Colon (tissue), 2 donors: ENCODE results near the gene MRPL19.

Source experiments
- FAIRE-seq: peaks from 2 replicates; lab custom pipeline; 2012; peaks lifted over from hg19 to GRCh38; lab: Jason Lieb, UNC
- donor health status: control.
- donor health status: control.

Gene MRPL19

DNA sequence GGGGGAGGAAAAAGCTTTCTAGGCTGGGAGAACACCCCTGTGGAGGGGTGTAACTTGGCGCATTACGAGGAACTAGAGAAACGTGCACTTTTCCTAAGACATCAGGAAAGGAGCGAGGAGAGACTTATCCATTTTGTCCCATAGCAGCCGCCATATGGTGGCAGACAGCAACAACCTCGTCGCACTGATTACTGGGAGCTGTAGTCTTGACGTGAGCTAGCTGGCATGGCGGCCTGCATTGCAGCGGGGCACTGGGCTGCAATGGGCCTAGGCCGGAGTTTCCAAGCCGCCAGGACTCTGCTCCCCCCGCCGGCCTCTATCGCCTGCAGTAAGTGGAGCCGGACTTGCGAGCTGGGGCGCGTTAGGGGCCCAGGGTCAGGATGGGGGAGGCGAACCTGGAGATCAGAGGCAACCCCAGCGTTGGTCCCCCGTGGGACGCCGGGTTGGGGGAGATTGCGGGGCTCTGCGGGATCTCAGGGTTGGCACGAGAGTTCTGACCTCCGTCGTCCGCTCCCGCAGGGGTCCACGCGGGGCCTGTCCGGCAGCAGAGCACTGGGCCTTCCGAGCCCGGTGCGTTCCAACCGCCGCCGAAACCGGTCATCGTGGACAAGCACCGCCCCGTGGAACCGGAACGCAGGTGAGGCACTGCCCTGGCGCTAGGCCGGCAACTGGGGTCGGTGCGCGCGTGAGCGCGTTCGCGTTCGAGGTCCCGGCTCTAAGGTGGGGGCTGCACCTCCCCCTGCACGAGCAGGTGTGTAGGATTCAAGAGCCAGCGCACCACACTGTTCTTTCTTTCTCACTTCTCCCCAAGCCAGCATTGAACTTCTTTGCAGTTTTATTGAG, at the start of gene MRPL19:
MRPL19 (plus strand) TSS at position 201 of the 843 bp plus-strand sequence; CDS start at position 226, 25 bp downstream.
- no peak for FAIRE-seq

DNA sequence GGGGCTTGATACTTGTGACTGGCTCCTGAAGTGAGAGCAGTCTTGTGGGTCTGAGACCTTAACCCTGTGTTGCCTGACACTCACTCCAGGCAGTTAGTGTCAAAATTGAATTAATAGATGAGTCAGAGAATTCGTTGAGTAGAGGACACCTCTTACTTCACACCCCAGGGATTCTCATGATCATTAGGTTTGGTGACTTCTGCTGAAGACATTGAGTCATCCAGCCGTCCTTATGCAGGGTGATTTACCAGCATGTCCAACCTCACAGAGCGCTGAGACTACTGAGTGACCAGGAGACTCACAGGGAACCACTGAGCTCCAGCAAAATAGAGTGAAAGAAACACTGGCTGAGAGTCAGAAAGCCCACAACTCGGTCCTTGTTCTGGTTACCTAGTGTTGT, 49.8 kb upstream of the MRPL19 start:
- no peak for FAIRE-seq

DNA sequence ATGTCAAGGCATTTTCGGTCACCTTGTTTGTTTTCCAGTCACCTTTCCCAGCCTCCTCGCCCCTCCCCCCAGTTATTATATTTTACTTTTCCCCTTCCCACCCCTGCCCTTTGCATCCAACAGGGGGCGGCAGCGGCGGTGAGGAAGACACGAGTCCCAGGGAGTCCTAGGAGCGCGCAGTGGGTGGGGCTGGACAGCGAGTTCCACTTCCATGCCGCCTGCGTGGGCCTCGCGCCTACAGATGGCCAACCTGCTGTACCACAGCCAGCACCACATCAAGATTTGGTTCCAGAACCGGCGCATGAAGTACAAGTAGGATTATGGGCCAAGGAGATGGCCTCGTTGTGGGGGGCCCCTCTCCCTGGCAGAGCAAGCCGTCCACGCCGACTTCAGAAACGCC, 48.6 kb upstream of the MRPL19 start:
- no peak for FAIRE-seq

DNA sequence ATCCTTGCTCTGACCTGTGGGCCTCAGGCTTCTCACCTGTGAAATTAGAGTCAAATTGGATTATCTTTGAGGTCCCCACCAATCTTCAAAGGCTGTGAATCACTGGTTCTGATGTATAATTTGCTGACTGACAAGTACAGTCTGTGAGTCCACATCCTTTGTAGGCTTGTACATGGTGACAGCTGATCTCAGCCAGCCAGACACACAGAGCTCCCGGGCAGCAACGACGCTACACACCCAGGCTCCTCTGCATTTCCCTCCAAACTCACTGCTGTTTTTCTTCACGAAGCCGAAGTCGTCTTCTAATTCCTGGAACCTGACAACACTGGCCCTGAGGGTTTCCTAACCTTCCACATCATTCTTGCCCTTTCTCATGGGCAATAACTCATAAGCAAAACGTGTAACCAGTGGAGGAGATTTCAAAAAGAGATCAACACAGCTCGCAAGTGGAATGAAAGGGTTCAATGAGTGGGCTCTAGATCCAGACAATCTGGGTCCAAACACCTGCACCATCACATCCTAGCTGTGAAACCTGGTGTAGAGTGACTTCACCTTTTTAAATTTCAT, 47.9 kb upstream of the MRPL19 start:
- FAIRE-seq: no peak

DNA sequence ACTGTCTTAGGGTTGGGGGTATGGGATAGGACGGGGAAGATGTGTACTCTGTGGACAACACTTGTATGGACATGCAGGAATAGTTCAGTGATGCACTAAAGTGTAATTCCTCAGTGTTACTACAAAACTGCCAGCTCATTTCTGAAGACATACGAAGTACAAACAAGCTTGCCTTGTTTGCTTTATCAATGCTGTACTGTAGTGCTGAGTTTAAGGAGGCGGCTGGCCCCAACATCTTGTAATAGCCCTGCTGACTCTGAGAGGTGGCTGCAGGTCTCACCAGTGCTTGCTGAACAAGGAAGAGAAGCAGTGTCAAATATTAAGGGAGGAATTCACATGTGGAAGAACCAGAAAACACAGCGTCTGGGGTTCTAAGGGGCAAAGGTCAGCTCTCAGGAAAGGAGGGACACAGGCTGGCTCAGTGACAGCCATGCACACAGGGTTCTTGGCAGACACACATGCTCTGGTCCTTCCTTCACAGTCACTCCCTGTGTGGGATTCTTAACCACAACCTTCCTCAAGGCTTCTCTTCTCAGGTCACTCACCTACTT, 46.0 kb upstream of the MRPL19 start:
- no peak for FAIRE-seq

DNA sequence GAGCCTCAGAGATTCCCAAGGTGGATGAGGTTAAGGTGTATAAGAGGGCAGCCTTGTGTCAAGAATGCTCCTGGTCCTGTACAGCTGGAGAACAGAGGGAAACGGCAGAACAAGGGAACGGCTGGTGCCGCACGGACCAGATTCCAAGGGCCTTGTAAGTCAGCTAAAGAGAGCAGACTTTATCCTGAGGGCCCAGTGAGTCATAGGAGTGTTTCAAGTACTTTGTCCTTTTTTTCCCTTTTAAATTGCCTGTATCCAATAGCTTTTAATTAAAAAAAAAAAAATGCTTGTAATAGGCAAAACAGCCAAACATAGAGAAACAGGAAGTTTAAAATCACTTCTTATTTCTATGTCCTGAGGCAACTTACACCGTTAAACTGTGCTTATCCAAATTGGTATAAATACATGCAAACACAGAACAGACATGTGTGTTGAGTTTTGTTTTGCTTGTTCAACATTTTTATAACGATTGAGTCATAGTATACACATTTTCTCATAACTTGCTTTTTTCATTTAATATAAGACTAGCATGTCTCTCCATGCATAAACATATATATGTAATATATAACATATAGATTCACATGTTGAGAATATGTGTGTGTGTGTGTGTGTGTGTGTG, 43.8 kb upstream of the MRPL19 start:
- FAIRE-seq: no peak

DNA sequence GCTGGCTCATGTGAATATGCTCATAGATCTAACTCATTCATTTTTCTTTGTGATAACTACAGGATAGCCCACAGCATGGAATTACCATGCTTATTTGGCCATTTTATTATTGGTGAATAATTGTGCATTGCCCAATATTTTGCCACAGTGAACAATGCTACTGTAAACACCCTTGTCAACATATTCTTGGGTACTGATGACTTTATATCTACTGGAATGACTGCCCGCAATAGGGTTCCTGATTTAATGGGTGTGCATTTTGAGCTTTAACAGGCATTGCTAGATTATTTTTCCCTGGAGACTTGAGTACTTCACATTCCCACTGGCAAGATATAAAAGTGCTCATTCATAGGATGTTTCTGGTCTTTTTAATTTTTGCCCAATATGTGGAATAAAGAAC, 43.1 kb upstream of the MRPL19 start:
- FAIRE-seq: no peak

DNA sequence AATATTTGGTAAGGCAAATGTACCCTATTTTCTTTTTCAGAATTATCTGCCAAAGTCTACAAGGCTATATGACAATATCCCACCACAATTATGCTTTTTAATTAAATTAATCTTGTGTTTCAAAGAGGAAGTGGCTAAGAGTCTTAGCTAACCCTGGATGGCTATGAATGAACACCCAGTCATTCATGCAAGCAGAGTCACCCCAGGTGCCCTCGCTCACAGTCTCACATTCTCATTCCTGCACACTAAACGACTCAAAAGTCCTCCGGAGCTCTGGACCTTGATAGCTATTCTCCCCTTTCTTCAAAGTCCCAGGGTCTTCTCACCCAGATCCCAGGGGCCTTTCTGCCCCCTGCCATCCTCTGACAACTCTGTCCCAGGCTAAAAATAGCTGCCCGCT, 42.1 kb upstream of the MRPL19 start:
- FAIRE-seq: no peak

DNA sequence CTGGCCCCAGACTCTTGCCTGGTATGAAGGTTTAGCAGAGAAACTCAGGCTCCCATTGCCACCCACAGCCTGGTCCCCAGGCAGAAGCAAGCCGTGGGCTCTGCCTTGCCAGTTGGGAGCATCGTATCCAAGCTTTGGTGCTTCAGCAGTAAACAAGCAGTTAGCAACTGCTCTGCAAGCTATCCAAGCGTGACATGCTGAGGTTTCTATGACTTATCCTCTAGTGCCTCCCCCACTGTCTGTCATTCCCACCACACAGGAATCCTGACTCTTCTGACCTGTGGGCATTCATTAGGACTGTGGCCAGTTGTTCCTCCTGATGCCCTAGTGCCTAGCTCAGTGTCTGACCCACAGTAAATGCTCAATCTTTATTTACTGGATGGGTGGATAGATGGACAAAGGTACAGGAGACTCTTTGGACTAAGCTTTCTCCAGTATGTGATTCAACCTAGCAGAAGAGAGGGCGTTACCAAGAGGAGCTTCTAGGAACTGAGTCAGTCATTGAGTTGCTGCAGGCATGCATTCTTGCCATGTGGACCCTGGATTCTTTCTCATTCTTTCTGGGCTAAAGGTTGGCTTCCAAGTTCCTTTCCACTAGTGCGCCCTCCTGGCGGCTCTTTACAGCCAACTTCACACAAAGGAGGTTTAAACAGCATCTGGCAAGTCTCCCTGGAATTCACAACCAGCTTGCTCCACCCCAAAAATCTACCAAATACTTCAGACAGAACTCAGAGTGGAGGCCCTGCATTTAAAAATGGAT, 40.6 kb upstream of the MRPL19 start:
- no peak for FAIRE-seq

DNA sequence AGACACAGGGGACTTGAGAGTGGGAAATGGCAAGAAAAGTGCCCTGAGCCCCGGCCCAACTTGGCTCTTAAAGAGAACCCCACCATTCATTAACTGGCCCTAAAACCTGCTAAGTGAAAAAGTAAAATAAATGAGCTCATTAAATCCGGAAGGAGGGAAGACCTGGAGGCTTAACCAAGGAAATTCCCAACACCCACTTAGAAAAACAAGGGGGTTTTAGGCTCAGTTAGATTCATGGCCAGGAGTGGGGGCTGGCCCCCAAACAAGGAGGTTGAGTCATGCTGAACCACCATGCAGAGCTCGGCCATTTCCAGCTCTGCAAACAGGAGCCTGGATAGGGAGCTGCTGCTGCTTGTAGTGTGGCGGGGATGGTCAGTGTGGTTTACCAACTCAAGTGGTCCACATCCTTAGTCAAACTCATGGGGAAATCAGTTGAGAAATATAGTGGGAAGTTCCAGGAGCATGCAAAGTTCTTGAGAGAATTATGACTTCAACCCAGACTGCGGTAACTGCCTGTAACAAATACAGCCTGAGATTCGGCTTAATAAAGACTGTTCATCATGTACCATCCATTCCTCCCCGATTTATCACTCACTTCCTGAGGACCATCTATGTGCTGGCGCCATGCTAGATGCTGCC, 39.7 kb upstream of the MRPL19 start:
- FAIRE-seq: no peak

DNA sequence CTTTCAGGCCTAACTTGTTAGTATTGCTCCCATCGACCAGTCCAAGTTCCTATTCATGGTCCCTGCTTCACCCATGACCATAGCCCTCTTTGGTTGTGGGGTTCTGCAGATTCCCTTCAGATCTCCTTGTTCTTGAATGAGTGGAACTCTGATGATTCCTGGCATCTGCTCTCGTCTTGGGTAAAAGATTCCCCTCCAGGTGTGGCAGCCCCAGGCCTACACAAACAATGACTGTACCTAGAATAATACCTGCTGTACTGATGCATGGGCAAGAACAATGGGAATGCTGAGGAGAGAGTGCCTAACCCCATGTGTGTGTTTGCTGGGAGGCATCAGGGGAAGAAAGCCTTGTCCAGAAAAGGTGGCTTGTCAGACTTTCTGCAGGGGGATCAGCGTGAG, 39.2 kb upstream of the MRPL19 start:
- no peak for FAIRE-seq

DNA sequence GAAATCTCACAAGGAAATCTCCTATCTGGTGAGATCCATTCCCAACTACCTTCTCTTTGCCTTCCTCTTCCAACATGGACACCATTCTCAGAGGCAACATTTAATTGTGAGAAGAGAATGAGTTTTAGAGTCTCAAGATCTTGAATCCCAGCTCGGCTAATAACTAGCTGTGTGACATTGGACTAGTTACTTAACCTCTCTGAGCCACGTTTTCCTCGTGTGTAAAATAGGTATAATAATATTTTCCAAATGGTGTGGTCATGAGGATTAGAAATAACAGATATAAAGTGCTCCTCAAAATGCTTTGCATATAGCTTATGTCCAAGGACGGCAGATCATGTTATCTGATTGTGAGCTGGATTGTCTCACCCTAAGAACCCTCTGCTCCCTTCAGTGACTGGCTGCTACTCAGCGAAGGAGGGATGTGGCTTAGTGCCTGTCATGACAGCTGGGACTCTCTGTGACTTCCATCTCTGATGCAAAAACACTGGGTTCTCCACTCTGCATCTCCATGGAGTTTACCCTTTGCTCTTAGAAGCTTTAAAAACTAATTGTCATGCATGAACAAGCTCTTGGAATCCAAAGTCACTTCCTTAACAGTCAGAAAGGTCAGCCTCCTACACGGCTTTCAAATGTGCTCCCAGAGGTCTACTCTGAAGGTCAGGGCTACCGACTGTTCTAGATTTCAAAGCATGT, 38.4 kb upstream of the MRPL19 start:
- FAIRE-seq: no peak

DNA sequence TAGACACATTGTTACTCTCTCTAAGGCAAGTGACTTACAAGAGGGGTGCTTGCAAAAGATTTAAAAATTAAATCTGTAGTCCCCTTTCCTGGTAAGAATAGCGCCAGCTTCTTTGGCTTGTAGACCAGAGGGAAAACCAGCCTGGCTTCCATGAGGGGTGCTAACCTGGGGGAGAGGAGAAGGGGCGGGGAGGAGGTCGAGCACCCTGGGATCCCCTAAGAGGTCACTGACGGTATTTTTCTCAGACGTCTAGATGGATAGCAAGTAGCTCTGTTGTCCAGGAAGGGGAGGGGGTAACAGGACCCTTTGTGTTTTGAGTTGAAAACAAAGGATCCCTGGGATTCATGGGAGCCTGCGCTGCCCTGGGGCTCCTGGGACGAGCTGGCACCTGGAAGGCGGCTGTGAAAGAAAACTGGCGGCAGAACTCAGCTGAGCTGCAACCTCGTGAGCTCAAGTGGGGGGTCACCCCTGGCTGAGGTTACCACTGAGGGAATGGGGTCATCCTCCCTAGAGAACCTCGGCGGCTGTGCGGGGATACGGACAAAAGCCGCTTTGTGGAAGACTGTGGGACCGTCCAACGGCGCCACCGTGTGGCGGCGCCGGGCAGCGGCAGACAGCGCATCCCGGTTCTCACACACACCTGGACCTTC, 37.8 kb upstream of the MRPL19 start:
- FAIRE-seq: no peak

DNA sequence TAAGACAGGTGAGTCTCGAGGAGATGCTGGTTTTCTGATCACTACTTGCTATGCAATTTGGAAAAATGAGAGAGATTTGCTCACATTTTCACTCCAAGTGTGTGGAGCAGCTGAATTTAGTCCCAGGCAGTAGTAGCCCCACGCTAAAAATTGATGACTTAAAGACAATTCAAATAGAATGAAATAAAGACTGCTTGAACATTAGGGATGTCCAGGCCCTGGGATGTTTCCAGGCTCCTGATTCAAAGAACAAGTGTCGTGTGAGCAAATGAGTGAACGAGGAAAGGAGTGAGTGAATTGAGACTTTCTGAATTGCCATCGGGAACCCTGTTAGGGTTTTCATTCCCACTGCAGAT, 37.3 kb upstream of the MRPL19 start:
- no peak for FAIRE-seq

DNA sequence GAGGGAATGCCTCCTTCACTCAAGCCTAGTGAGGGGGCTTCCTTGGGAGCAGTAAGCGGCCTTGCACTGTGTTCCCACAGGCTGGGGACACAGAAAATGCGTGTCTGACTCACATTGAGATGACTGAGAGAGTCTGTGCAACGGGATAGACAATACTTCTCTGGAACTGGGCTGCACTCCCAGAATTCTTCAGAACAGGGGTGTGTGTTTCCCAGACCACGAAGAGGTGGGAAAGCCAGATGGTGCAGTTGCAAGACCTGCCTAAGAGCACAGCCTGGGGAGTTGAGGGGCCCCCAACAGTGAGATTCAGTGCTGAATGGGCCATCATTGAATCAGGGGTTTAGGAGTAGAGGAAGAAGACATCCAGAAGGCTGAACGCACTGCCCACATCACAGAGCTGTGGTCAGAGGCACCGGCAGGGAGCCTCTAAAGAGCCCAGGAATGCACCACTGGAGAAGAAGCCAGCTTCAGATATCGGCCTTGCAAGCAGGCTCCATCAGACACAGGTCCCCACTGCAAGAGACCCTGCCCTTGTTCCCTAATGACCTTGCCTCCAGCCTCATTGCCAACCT, 36.6 kb upstream of the MRPL19 start:
- FAIRE-seq: no peak

DNA sequence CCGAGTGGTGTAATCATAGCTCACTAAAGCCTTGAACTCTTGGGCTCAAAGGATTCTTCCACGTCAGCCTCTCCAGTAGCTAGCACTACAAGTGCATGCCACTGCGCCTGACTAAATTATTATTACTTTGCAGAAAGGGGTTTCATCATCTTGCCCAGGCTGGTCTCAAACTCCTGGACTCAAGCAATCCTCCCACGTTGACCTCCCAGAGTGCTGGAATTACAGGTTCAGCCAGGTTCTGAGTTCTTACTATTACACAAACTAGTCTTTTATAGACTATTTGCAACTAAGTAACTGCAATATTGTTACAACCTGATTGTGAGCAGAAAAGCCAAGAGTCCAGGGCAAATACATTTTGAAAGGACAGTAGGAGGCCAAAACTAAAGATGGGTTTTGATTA, 35.9 kb upstream of the MRPL19 start:
- no peak for FAIRE-seq

DNA sequence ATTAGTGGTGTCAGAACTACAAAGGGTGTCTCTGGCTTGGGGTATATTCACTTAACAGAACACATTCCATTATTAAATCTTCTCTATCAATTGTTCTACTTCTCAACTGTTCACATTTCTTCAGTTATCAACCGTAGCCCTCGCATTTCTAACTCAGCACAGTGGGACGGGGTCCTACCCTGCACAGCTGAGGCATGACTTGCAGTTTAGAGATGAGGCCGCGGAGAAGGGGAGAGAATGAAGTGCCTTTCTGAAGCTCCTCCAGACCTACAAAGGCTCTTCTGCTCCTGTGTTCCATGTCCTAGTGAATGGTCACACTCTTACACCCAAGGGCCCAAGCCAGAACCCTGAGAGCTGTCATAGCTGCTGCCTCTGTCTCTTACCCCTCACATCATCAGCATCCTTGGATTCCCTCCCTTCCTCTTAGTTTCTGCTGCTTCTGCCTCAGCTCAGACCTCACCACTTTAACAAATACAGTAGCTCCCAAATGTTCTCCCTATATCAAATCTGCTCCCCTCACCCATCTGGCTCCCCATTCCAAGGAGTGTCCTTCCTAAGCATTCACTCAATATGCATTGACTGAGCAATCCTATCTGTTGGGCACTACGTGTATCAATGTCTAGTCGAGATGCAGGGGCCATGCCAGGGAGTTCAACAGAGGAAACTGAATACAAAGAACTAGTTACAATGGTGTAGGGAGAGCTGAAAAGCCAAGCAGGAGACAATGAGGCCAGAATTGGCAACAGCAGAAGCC, 34.3 kb upstream of the MRPL19 start:
- FAIRE-seq: no peak

DNA sequence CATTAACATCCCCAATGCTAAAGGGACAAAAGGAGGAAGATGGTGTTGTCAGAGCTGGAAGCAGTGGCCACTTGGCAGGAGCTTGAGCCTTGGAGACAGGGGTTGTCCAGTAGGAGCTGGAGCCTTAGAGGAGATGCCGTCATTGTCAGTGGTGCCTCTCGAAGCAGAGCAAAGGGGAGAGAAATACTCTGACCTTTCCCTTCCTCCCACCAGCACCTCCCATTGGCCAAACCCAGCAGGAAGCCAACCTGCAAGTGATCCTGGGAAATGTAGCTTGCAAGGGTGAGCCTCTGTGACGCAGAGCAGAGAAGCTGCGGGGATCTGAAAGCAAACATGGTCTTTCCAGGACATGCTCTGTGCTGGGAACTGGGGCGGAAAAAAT, 33.7 kb upstream of the MRPL19 start:
- no peak for FAIRE-seq

DNA sequence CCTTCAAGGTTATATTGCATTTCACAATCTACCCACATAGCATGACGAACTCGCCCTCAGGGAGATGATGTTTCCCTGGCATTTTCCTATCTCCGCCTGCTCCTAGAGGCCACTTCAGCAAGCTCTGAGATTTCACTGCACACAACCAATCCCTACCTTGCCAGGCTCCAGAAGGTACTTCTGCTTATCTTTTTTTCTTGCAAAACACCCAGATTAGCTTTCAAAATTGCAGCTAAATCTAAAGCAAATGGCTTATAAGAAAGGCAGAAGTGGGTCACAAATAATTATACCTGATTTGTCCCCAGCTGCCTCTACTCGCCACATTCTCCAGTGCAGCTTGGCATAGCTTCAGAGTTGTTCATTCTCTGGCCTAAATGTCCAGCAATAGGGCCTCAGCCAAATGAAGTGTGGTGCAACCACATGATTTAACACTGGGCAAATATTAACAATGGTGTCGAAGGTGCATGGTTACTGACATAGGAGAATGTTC, 32.4 kb upstream of the MRPL19 start:
- no peak for FAIRE-seq

DNA sequence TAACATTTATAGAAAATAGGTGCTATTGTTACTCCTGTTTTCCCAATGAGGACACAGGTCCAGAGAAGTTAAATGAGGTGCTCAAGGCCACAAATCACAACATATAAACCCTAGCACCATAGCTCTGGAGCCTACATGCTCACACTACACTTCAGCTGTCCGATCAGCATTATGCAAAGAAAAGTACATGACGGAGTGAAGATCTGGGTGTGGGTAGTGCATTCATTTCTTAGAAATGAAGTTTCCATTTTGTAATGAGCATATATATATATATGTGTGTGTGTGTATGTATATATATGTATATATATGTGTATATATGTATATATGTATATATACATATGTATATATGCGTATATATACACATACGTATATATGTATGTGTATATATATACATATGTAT, 30.2 kb upstream of the MRPL19 start:
- no peak for FAIRE-seq
